CD4-positive, alpha-beta T cell (primary cell): Measurements from ENCODE around the gene TMEM63A. TPM values are rescaled to one million over a fixed set of nuclear protein-coding genes. Genes with fewer than 3 reads are reported as not detected.
"Not testable (repeated sequence)": the region's sequence is repeated elsewhere in the genome, so short reads cannot be mapped to it uniquely, and the experiment has no call there.

Source experiments
- ATAC-seq: fragments of 200-7000 bp; cut with Tn5 transposase; one replicate; pipeline ENCODE4 v1.10.0; 2022; ENCODE audit warnings: mild to moderate bottlenecking; ENCODE audit not compliant: poor library complexity
- CTCF ChIA-PET: fragments of 350-600 bp; sonication (Branson Sonifier 250); formaldehyde crosslinking; loops from one replicate; lab custom pipeline; 2021; ENCODE audit warnings: antibody characterized with exemption, inconsistent platforms; lab: Charles Lee
- POLR2A ChIA-PET: fragments of 350-600 bp; sonication (Branson Sonifier 250); formaldehyde crosslinking; loops from one replicate; lab custom pipeline; 2021; ENCODE audit warnings: antibody characterized with exemption, inconsistent platforms; lab: Charles Lee
- DNase-seq, 14 experiments: peaks; one replicate each; pipeline ENCODE4 v3.0.0-alpha.2; 2013 to 2020; ENCODE audit warnings: mixed read lengths in 2 of 14
- H3K27ac ChIP-seq, 2 donors: one replicate each; pipeline versions ENCODE4 v1.5.1 to v1.7.0; 2013; ENCODE audit warnings: low read length in 2 of 2, low read depth in 1 of 2, mild to moderate bottlenecking in 1 of 2
- H3K27me3 ChIP-seq, 2 experiments: 1 replicate in 1 of 2; 2 replicates in 1 of 2; pipeline versions ENCODE4 v1.6.1 to v1.7.0; 2013; ENCODE audit warnings: low read length in 2 of 2, control low read depth in 1 of 2, mild to moderate bottlenecking in 1 of 2, moderate library complexity in 1 of 2; ENCODE audit not compliant: insufficient read depth in 2 of 2, control insufficient read depth in 1 of 2
- H3K36me3 ChIP-seq: one replicate; pipeline ENCODE4 v1.6.1; 2013; ENCODE audit warnings: low read length, control low read depth; ENCODE audit not compliant: insufficient read depth
- H3K4me1 ChIP-seq: one replicate; pipeline ENCODE4 v1.6.1; 2013; ENCODE audit warnings: low read length, control low read depth; ENCODE audit not compliant: insufficient read depth
- H3K4me3 ChIP-seq: one replicate; pipeline ENCODE4 v1.5.1; 2013; ENCODE audit warnings: mild to moderate bottlenecking, low read length, moderate library complexity
- H3K9me3 ChIP-seq, 2 experiments: 1 replicate in 1 of 2; 2 replicates in 1 of 2; pipeline versions ENCODE4 v1.6.1 to v1.7.0; 2013; ENCODE audit warnings: low read length in 2 of 2, mild to moderate bottlenecking in 2 of 2, control low read depth in 1 of 2, moderate library complexity in 1 of 2; ENCODE audit not compliant: control insufficient read depth in 1 of 2, insufficient read depth in 1 of 2
- H3K27ac Mint-ChIP-seq: one replicate; pipeline ENCODE4 v1.8.0; 2020; ENCODE audit warnings: mixed read lengths
- H3K27me3 Mint-ChIP-seq: one replicate; pipeline ENCODE4 v1.8.0; 2021; ENCODE audit warnings: mixed read lengths
- H3K36me3 Mint-ChIP-seq: one replicate; pipeline ENCODE4 v1.8.0; 2021; ENCODE audit warnings: low read depth, mixed read lengths
- H3K4me1 Mint-ChIP-seq: one replicate; pipeline ENCODE4 v1.8.0; 2021; ENCODE audit warnings: low read depth, mixed read lengths
- H3K4me3 Mint-ChIP-seq: one replicate; pipeline ENCODE4 v1.8.0; 2020; ENCODE audit warnings: mild to moderate bottlenecking, mixed read lengths
- H3K9me3 Mint-ChIP-seq: one replicate; pipeline ENCODE4 v1.8.0; 2020; ENCODE audit warnings: mixed read lengths
- intact Hi-C, 2 experiments: fragments of 100-400 bp; cut with DNase I in 1 of 2; cut with micrococcal nuclease in 1 of 2; formaldehyde crosslinking; loops; one replicate each; pipeline versions ENCODE4 v1.15.1 to v1.9.0; 2023 to 2025; cut with DNase I, micrococcal nuclease
- total RNA-seq, 174 experiments: library from RNA in 2 of 174; stranded (reverse) in 2 of 174; gene quantifications; one replicate each; pipeline ENCODE4 v1.2.3 and lab custom pipeline; 2021 to 2026
- TF ChIP-seq, protein P1 (sequence below): fragments of 200-600 bp; IDR thresholded peaks from one replicate; pipeline ENCODE4 v1.8.0; 2022; ENCODE audit warnings: antibody characterized with exemption, mild to moderate bottlenecking

The TMEM63A gene
- total RNA-seq, 2 experiments from 2014 or later = 199 to 204 TPM

DNA sequence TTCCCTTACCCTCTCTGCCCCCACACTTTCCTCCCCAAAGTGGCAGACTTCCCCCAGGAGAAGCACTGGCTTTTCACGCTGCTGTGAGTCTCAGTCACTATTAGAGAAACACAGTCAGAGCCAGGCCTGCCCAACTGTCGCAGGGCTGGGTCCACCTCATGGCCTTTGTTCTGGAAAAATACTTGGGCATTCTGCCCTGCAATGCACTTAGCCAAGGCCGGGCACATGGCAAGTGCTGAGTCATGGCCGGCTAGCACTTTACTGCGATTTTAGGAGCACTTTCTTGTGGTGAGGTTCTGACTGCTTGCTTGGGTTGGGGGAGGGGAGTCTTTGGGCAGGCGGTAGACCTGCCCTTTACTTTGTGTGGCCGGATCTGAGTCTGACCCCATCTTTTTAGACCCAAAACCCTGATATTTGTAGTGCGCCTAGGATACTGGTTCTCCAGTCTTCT, 64.5 kb downstream of the TMEM63A start:
- Histone ChIP-seq H3K27me3 (no peaks in the 10 kb centered on the region), H3K9me3 (no peaks in the 10 kb centered on the region), H3K27ac (no peak overlapping the region), H3K4me1 (no peaks in the 10 kb centered on the region), H3K36me3 (no peaks in the 10 kb centered on the region), H3K4me3 (no peak overlapping the region)
- CTCF ChIA-PET = no interaction called here
- no peak overlapping the region for H3K27ac Mint-ChIP-seq
- no peaks in the 10 kb centered on the region for H3K4me1 Mint-ChIP-seq
- H3K9me3 Mint-ChIP-seq = no peaks in the 10 kb centered on the region
- DNase-seq (no peak), ATAC-seq (no peak)
- H3K27me3 Mint-ChIP-seq = no peaks in the 10 kb centered on the region
- no peaks in the 10 kb centered on the region for H3K36me3 Mint-ChIP-seq
- intact Hi-C loops = no loop called here
- POLR2A ChIA-PET = no interaction called here
- TF ChIP-seq, protein P1, sequence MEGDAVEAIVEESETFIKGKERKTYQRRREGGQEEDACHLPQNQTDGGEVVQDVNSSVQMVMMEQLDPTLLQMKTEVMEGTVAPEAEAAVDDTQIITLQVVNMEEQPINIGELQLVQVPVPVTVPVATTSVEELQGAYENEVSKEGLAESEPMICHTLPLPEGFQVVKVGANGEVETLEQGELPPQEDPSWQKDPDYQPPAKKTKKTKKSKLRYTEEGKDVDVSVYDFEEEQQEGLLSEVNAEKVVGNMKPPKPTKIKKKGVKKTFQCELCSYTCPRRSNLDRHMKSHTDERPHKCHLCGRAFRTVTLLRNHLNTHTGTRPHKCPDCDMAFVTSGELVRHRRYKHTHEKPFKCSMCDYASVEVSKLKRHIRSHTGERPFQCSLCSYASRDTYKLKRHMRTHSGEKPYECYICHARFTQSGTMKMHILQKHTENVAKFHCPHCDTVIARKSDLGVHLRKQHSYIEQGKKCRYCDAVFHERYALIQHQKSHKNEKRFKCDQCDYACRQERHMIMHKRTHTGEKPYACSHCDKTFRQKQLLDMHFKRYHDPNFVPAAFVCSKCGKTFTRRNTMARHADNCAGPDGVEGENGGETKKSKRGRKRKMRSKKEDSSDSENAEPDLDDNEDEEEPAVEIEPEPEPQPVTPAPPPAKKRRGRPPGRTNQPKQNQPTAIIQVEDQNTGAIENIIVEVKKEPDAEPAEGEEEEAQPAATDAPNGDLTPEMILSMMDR = no peak
- no peak overlapping the region for H3K4me3 Mint-ChIP-seq

DNA sequence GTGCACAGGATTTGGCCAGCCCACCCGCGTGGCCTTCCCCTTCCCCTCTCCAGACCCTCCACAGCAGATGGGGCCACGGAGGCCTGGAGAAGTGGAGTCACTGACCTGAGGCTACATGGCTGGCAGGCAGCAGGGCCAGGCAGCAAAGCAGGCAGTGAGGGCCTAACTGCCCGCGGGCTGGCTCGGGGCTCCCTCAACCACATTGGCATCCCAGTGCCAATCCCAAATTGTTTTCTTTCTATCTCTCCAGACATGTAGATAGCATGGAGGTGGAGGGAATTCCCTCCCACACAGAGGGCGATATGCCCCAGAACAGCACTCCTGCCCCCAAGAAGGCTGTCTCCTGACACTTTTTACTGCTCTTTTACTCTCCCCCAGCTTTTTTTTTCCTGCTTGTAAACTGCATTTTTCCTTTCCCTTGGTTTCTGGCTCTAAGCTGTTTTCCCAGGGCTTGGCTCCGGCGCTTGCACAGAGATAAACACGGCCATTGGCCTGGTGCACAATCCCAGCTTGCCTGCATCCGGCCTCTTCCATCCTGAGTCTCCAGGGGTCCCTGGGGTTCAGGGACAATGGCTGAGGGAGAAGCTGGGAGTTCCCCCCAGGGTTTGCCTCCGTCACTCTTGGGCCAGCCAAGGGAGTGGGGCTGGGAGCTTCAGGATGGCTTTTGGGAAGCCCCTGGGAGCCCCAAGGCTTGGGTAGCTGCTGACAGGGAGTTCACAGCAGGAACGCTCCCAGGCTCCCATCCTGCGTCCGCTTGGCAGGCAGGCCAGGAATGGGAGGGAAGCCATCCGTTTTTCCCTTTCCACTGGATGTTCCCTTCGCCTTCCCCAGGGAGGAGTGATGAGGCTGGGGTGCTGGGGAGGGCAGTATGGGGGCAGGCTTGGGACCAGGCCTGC, 65.3 kb downstream of the TMEM63A start:
- Histone ChIP-seq H3K27me3 (no peaks in the 10 kb centered on the region), H3K27ac (no peak overlapping the region), H3K36me3 (no peaks in the 10 kb centered on the region), H3K4me3 (no peak overlapping the region), H3K4me1 (no peaks in the 10 kb centered on the region), H3K9me3 (no peaks in the 10 kb centered on the region)
- H3K36me3 Mint-ChIP-seq = no peaks in the 10 kb centered on the region
- no peaks in the 10 kb centered on the region for H3K27me3 Mint-ChIP-seq
- ATAC-seq = no peak
- no peaks in the 10 kb centered on the region for H3K4me1 Mint-ChIP-seq
- DNase-seq = no peak
- no peak overlapping the region for H3K4me3 Mint-ChIP-seq
- CTCF ChIA-PET = no interaction called here
- intact Hi-C loops = no loop called here
- POLR2A ChIA-PET = interaction anchor here (0.9 kb wide), 2 partner anchors 28 to 39 kb away, joined by 3 read pairs; partner anchors contain the start of gene SRP9
- no peak overlapping the region for H3K27ac Mint-ChIP-seq
- no peaks in the 10 kb centered on the region for H3K9me3 Mint-ChIP-seq
- TF ChIP-seq, protein P1 = no peak

DNA sequence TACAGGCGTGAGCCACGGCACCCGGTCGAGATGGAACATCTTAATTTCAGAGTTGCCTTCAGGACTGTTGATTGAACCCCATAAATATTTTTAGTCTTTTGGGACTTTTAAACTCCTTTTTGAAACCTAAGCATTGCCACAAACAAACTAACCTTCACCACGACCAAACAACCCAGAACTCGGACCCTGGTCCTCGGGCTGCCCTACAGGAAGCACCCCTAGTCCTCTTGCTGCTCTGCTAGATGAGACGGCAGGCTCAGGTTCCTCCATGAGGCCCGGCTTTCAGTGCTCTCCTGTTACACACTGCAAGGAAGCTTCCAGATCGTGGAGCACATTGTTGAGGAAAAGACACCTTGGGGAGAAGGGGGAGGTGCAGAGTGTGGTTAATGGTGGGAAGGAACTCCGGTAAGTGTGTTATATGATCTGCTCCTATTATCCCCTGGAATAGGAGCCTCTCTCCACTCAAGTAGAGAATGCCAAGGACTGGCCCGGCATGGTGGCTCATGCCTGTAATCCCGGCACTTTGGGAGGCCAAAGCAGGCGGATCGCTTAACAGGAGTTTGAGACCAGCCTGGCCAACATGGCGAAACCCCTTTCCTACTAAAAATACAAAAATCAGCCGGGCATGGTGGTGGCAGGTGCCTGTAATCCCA, 66.5 kb downstream of the TMEM63A start:
- H3K9me3 ChIP-seq = no peaks in the 10 kb centered on the region
- intact Hi-C loops = no loop called here
- Mint-ChIP-seq H3K36me3 (no peaks in the 10 kb centered on the region), H3K9me3 (no peaks in the 10 kb centered on the region), H3K27me3 (no peaks in the 10 kb centered on the region), H3K4me3 (no peak overlapping the region), H3K27ac (no peak overlapping the region), H3K4me1 (no peaks in the 10 kb centered on the region)
- no peaks in the 10 kb centered on the region for H3K27me3 ChIP-seq
- TF ChIP-seq, protein P1 = no peak
- H3K4me3 ChIP-seq = no peak overlapping the region
- H3K36me3 ChIP-seq = no peaks in the 10 kb centered on the region
- ChIA-PET POLR2A (no interaction called here), CTCF (no interaction called here)
- ATAC-seq = no peak
- peaks cover 4% of the 10 kb centered on the region for H3K4me1 ChIP-seq
- no peak overlapping the region for H3K27ac ChIP-seq
- DNase-seq = no peak

DNA sequence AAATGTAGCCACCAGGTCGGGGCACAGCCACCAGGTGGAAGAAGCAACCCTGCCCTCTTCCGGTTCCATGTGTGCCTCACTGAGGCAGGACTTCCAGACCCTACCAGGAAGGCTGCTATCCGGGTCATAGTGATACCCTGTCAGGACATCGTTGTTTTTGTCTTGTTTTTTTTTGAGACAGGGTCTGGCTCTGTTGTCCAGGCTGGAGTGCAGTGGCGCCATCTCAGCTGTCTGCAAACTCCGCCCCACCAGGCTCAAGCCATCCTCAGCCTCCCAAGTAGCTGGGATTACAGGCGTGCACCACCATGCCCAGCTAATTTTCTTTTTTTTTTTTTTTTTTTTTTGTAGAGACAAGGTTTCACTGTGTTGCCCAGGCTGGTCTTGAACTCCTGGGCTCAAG, 67.1 kb downstream of the TMEM63A start:
- H3K27me3 Mint-ChIP-seq, intact Hi-C loops, ATAC-seq, H3K4me1 Mint-ChIP-seq, CTCF ChIA-PET, H3K4me3 Mint-ChIP-seq, H3K9me3 Mint-ChIP-seq, H3K36me3 Mint-ChIP-seq, POLR2A ChIA-PET, DNase-seq, H3K9me3 ChIP-seq, H3K27me3 ChIP-seq, H3K27ac Mint-ChIP-seq, H3K4me3 ChIP-seq, H3K27ac ChIP-seq, H3K36me3 ChIP-seq, H3K4me1 ChIP-seq: not testable (repeated sequence)
